ENCODE data around the gene CD276.

The CD276 gene

DNA sequence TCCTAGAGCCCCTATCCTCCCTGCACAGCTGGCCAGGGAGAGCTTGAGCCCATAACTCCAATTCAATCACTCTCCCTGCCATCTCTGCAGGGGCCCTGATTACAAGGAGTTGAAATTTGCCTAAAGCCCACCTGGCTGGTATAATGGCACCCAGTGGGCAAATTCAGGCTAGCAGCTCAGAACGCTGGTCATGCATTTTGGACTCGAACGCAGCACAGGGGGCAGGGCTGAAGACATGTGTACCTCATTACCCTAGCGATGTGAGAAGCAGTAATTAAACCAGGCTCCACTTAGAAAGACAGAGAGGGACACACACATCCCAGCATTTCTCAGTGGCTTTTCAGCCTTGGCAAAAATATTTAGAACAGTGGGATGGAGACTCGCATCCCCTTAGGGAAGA, 65.8 kb downstream of the CD276 start:
- DNase-seq, result no peak

DNA sequence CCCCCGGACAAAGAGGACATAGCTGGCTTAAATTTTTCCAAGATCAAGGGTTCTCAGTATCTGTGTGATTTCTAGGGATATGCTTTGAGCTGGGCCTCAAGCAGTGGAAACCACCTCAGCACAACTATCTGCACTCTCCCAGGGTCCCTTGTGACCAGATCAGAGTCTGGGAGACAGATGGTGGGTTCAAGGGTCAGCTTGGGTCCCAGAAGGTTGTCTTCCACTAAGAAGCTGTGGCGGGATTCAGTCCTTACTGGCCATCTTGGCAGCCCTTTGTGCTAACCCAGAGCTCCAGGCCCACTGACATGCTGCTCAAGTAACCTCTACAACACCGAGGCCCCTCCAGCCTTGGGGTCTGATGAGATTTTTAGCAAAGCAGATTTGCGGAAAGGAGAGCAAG, 66.3 kb downstream of the CD276 start:
- no peak for DNase-seq

DNA sequence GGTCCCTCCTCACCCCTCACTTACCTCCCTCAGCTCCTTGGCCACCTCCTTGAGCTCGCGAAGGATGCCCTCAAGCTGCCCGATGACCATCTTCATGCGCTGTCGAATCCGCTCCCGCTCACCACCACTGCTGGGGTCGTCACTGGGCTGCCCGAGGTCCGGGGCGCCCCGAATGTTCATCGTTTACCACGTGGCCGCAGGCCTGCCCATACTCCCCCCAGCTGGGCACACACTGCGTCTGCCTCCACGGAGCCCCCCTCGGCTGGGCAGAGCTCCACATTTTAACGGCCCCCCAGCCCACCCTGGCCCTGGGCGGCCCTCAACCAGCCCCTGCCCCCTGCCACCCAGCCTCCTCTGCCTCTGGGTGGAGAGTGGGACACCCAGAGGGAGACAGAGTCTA, 66.8 kb downstream of the CD276 start:
- DNase-seq, result no peak

DNA sequence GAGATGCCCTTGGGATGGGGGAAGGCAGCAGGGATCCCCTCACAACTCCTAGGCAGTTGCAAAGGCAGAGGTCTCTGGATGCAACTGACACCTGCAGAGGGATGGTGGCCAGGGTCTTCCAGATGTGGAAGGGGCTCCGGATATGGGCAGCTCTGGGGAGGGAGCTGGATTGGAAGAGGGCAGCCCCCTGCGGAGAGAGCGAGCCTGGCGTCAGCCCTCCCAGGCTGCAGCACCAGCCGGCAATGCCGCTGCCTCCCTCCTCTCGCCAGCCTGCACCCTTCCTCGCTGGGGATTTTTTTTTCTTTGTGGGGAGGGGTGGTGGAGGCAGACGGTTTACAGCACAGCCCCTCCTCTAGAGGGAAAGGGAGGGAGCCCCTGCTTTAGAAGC, 67.3 kb downstream of the CD276 start:
- DNase-seq, result no peak

DNA sequence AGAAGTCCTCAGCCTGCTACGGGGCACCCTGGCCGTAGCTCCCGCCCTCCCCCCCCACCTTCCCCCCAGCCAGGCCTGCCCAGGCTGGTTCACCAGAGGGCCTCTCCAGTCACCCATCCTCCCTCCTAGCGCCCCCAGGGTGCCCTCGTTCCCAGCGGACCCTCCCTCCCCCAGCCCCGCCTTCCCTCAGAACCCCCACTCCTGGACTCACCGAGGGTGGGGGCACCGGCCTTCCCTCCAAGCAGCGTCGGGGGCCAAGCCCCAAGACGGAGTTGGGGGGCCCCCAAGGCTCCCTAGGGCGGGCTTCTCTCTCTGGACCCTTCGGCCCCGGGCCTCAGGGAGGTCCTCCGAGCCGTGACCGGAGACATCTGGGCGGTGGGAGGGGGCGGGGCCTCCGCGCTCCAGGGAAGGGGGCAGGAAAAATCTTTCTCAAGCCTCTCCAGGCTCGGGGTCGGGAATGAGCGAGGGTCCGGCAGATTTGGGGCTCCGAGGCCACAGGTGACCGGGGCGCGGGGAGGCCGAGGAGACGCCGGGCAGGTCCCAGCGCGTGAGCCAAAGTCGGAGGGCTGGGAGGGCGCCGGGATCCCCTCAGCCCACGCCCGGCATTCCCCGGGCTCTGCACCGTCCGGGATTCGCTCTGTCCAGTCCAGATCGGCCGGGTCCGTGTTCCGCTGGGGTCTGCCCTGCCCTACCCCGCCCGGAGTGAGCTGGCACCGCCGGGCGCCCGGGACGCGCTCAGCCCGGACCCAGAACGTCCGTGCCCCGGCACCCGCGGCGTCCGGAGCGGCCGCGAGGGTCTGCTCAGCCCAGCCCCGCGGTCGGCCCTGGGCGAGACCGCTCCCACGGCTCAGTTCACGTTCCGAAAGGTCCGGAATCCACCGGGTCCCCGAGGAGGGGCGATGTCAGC, 68.0 kb downstream of the CD276 start:
- DNase-seq, result no peak

DNA sequence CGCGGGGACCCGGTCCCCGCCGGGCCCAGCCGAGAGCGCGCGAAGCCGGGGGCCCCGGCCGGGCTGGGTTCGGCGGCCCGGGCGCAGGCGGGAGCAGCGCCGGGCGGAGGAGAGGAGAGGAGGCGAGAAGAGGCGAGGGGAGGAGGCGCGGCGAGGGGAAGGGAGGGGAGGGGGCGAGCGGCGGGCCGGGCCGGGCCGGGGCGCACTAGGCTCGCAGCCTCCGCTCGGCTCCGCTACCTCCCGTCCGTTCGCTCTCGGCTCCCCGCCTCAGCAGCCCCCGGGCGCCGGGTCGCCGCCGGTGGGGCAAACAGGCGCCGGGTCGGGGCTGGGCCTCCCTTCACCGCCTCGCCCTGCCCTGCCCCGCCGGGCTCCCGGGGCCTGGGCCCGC, 68.6 kb downstream of the CD276 start:
- peak; percentile 28 for DNase-seq

DNA sequence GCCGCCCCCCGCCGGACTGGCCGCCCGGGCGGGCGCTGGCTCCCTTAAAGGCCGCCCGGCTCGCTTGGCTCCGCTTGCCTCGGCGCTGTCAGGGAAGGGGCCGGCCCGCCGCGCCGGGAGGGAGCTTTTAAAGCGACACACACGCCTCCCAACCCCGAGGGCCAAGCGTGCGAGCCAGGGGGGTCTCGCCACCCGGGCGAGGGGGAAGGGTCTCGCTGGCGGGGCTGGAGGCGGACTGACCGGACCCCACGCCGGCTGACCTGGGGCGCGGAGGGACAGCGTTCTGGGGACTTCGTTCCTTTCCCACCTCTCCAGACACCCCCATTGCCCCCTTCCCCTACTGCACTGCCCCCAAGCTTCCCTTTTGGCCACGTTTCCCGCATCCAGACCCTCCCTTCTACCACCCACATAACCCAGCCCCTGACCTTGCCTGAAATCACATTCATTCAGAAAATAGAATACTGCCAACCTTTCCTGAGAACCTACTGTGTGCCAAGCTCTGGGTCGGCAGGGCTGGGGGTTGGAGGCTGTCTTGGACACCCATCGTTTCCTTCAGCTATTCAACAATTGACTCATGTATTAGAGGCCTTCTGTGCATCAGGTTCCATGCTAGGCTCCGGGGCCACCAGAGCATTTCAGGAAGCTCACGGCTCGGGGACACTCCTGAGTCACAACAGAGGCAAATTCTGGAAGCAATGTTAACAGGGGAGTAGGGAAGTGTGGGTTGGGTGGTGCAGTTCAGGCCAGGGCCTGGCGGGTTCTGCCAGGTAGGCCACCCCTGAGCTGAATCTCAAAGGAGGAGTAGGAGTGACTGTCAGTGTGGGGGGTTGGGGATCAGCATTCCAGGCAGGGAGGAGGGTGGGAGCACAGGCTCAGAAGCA, 69.3 kb downstream of the CD276 start, which contains the start of gene INSYN1:
Gene INSYN1, minus strand, starts transcription at position 102 of the 881 bp plus-strand sequence. CDS start 2,221 bp downstream, outside the sequence.
- DNase-seq, result peak; percentile 10

DNA sequence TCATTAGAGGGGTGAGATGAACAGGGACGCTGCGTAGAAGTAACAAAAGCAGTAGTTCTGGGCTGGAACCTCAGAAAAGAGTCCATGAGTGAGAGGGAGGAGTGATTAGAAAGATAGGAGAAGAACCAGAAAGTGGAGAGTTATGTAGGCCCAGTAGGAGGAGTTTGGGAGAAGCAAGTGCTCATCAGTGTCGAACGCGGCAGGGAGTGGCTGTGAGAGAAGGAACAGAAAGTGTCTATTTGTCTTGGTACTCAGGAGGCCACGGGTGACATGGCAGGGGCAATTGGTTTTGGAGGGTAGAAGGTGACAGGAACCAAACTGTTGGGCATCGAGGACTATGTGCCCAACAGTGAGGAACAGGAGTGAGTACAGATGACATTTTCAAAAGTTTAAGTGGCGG, 70.3 kb downstream of the CD276 start:
- DNase-seq, result no peak

DNA sequence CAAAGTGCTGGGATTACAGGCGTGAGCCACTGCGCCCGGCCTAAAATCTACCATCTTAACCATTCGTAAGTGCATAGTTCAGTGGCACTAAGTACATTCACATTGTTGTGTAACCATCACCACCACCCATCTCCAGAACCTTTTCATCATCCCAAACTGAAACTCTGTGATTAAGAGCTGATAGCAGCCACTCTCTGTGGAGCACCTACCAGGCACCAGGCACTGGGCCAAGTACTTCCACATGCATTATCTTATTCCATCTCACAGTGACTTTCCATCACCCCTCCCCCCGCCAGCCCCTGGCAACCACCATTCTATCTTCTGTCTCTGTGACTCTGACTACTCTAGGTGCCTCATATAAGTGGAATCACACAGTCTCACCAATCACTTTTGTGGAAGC, 71.3 kb downstream of the CD276 start:
- peak; percentile 6 for DNase-seq

DNA sequence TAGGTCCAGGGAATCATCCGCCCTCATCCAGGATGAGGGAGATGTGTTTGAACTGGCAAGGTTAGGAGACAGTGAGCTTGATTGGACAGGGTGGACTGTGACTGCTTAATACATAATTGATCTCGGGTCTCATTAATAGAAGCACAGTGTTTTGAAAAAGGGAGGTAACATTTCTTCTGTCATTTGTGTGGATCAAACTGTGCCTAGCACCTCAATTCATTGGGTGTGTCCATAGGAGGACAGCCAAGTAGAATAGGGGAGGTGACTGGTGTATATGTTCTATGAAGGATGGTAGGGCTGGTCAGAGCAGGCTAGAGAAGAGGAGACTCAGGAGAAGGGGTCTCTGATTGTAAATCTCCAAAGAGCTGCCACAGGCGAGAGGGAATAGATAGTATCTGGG, 71.8 kb downstream of the CD276 start:
- DNase-seq, result no peak

DNA sequence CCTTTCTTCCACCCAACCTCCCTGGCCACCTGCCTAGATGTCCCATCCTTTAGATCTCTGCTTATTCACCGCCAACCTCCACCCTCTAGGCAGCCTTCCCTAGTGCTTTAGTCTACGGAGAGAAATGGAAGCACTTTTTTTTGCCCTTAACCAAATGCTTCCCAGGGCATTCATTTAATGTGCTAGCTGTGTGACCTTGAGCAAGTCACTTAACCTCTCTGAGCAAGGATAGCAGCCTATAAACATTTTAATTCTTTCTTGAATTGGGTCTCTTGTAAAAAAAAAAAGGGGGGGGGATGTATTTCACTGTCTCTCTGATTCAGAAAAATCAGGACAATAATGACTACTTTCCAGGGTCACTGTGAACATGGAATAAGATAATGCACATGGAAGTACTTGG, 72.2 kb downstream of the CD276 start:
- no peak for DNase-seq

DNA sequence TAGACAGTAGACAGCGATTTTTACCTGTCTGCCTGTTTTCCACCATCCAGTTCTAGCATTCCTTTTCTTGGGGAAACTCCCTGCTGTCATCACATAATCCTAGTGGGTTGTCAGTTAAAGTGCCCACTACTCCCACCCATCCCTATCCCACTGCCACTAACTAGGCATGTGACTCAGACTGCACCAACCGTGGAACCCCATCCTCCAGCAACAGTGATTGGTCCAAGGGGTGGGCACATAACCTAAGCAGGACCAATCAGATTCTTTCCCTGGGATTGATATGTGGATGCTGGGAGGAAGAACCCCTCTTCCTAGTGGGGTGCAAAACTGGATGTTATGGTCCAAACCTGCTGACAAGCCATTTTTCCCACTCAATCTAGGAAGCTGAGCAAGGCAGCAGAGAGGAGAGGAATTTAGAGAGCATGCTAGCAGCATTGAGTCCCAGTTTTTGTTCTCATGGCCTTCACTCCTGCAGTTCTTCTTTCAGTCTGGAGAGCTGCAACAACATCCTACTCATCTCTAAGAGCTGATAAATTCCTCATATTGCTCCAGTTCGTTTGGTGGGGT, 72.8 kb downstream of the CD276 start:
- DNase-seq, result no peak

DNA sequence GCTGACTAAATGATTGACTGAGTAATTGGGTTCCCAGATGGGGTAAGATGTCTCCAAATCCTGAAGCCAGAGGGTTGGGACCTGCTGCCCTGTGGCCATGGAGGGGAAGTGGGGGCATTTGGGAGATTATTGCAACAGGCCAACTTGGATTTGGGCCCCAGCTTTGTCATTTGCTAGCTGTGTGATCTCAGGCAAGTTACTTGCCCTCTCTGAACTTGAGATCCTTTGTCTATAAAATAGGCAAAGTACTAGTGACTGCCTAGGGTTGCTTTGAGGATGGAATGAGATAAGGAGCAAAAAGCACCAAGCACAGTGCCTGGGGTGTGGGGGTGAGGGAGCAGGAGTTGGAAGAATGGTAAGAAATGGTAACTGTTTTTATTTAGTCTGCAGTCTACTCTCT, 73.4 kb downstream of the CD276 start:
- DNase-seq, result no peak

DNA sequence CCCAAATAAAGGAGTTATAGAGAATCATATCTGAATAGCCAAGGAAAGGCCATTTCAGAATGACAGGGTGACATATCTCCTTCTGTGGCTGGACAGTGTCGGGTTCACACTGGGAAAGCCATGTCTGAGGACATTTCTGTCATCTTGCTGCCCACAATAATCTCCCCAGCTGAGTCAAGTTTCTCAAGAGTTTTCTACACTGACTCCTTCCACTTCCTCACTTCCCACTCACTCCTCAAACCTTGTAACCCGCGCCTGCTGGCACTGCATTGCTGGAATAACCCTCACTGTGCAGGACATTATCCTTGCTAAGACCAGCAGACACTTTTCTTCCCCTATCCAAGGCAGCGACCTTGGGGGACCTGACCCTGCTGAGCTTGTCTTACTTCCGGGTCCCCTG, 74.3 kb downstream of the CD276 start:
- DNase-seq, result no peak

DNA sequence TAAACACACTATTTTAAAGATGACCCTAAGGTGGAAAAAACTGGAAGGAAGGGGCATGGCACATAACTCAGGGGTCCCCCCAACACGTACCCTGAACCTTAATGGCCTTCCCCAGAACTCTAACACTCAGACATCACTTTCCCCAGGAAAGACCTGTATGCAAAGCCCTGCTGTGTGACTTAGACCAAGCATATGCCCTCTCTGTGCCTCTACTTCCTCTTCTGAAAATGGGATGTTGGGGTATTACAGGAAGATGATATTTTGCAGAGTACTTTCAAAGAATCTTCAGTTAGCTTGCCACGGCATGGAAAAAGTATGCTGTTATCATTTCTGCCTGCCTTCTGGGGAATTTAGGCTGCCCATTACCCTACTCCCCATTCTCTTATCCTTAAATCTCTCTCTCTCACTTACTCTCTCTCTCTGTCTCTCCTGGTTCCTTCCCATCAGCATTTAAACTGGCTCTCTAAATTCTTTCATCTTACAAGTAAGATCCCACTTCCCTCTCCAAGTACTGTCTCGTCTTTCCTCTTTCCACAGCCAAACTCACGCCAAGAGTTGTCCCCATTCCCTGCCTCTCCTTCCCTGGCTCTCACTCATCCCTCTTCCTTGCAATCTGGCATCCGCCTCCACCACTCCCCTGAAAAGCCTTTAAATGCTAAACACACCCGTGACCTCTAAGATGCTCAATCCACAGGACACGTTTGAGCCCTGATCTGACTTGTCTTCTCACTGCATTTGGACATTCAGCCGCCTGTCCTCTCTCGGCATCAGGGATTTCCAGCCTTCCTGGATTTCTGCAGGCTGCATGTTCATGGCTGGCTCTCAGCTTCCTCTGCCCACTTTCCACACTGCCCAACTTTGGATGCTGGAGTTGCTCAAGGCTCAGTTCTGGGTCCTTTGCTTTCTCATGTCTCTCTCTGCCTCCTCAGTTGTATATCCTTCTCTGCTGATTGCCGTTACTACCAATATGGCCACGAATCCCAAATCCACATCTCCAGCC, 76.4 kb downstream of the CD276 start:
- no peak for DNase-seq

DNA sequence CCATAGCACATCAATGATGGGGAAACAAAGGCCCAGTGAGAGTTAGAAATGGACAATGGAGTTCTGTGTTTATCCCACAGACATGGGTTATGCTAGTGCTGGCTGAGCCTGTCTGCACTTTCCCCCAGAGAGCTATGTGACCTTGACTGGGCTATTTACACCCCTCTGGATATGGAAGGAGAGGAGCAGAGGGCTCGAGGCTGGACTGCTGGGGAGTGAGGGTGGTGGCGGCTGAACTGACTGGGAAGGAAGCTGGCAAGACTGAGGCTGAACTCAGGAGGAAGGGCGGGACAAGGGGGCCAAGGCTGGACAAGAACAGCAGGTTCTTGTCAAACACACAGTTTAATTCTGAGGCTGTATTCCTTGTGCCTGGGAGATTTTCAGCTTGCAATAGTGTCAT, 79.7 kb downstream of the CD276 start:
- no peak for DNase-seq
